Measurements from ENCODE around the gene CCDC78. TPM values are rescaled to one million over a fixed set of nuclear protein-coding genes. Genes with fewer than 3 reads are reported as not detected.

Gene CCDC78
- total and polyA plus RNA-seq, 2 donors = 0.49 to 0.74 TPM

Small RNAs within 50 kb of the gene (small RNA-seq; reads per million reads assigned to genes)
- not detected for gene MIR662

Other genes starting within 250 kb of the CCDC78 start
- gene CAPN15, start 198.7 kb downstream of the CCDC78 start, total RNA-seq = 12.7 TPM
- 30.3 TPM for gene CAPN15, start 198.7 kb downstream of the CCDC78 start, polyA plus RNA-seq
- gene PRR35, start 166.0 kb downstream of the CCDC78 start, total RNA-seq = not detected
- gene PRR35, start 166.0 kb downstream of the CCDC78 start, polyA plus RNA-seq = not detected
- 1.0 TPM for gene NHLRC4, start 159.4 kb downstream of the CCDC78 start, total RNA-seq
- 1.8 TPM for gene NHLRC4, start 159.4 kb downstream of the CCDC78 start, polyA plus RNA-seq
- gene PIGQ, start 156.5 kb downstream of the CCDC78 start, total RNA-seq = 11.8 TPM
- gene PIGQ, start 156.5 kb downstream of the CCDC78 start, polyA plus RNA-seq = 39.0 TPM
- 6.9 TPM for gene RAB40C, start 136.4 kb downstream of the CCDC78 start, total RNA-seq
- gene RAB40C, start 136.4 kb downstream of the CCDC78 start, polyA plus RNA-seq = 30.9 TPM
- 0.37 TPM for gene WFIKKN1, start 95.5 kb downstream of the CCDC78 start, total RNA-seq
- gene WFIKKN1, start 95.5 kb downstream of the CCDC78 start, polyA plus RNA-seq = 0.30 TPM
- gene METTL26, start 90.1 kb downstream of the CCDC78 start, total RNA-seq = 26.7 TPM
- 135 TPM for gene METTL26, start 90.1 kb downstream of the CCDC78 start, polyA plus RNA-seq
- gene MCRIP2, start 84.6 kb downstream of the CCDC78 start, total RNA-seq = 5.1 TPM
- 42.6 TPM for gene MCRIP2, start 84.6 kb downstream of the CCDC78 start, polyA plus RNA-seq
- 15.8 TPM for gene WDR90, start 77.1 kb downstream of the CCDC78 start, total RNA-seq
- 21.9 TPM for gene WDR90, start 77.1 kb downstream of the CCDC78 start, polyA plus RNA-seq
- gene RHOT2, start 58.3 kb downstream of the CCDC78 start, total RNA-seq = 26.0 TPM
- 103 TPM for gene RHOT2, start 58.3 kb downstream of the CCDC78 start, polyA plus RNA-seq
- 0.95 TPM for gene RHBDL1, start 50.8 kb downstream of the CCDC78 start, total RNA-seq
- 1.3 TPM for gene RHBDL1, start 50.8 kb downstream of the CCDC78 start, polyA plus RNA-seq
- gene STUB1, start 46.0 kb downstream of the CCDC78 start, total RNA-seq = 29.4 TPM
- 132 TPM for gene STUB1, start 46.0 kb downstream of the CCDC78 start, polyA plus RNA-seq
- 28.3 TPM for gene JMJD8, start 42.1 kb downstream of the CCDC78 start, total RNA-seq
- 91.4 TPM for gene JMJD8, start 42.1 kb downstream of the CCDC78 start, polyA plus RNA-seq
- 2.7 TPM for gene WDR24, start 36.0 kb downstream of the CCDC78 start, total RNA-seq
- 12.9 TPM for gene WDR24, start 36.0 kb downstream of the CCDC78 start, polyA plus RNA-seq
- gene FBXL16, start 20.6 kb downstream of the CCDC78 start, total RNA-seq = 0.26 TPM
- 0.68 TPM for gene FBXL16, start 20.6 kb downstream of the CCDC78 start, polyA plus RNA-seq
- gene METRN, start 11.3 kb downstream of the CCDC78 start, total RNA-seq = 14.5 TPM
- gene METRN, start 11.3 kb downstream of the CCDC78 start, polyA plus RNA-seq = 42.9 TPM
- gene ANTKMT, start 5.3 kb downstream of the CCDC78 start, total RNA-seq = 7.9 TPM
- 29.3 TPM for gene ANTKMT, start 5.3 kb downstream of the CCDC78 start, polyA plus RNA-seq
- gene HAGHL, start 663 bp upstream of the CCDC78 start, total RNA-seq = 1.1 TPM
- gene HAGHL, start 663 bp upstream of the CCDC78 start, polyA plus RNA-seq = 3.5 TPM
- 33.4 TPM for gene CIAO3, start 14.6 kb upstream of the CCDC78 start, total RNA-seq
- gene CIAO3, start 14.6 kb upstream of the CCDC78 start, polyA plus RNA-seq = 26.6 TPM
- 0.74 TPM for gene MSLN, start 34.3 kb upstream of the CCDC78 start, total RNA-seq
- gene MSLN, start 34.3 kb upstream of the CCDC78 start, polyA plus RNA-seq = 0.41 TPM
- 8.1 TPM for gene RPUSD1, start 61.9 kb upstream of the CCDC78 start, total RNA-seq
- gene RPUSD1, start 61.9 kb upstream of the CCDC78 start, polyA plus RNA-seq = 21.6 TPM
- gene CHTF18, start 62.2 kb upstream of the CCDC78 start, total RNA-seq = 8.6 TPM
- gene CHTF18, start 62.2 kb upstream of the CCDC78 start, polyA plus RNA-seq = 16.7 TPM
- not detected for gene GNG13, start 74.3 kb upstream of the CCDC78 start, total RNA-seq
- not detected for gene GNG13, start 74.3 kb upstream of the CCDC78 start, polyA plus RNA-seq
- 9.8 TPM for gene LMF1, start 244.5 kb upstream of the CCDC78 start, total RNA-seq
- 16.8 TPM for gene LMF1, start 244.5 kb upstream of the CCDC78 start, polyA plus RNA-seq